ENCODE results near the gene MAPK10. TPM values are rescaled to one million over a fixed set of nuclear protein-coding genes. Genes with fewer than 3 reads are reported as not detected.

Gene MAPK10
- total and polyA plus RNA-seq, 10 of the 15 experiments (the other 5 are each of a cell fraction or from before 2014, with no cell fraction given), result 1.1 to 4.2 (median 2.4) TPM

- TF ChIP-seq BCLAF1 (IDR thresholded peaks at IDR 0.05), result no peak
- TF ChIP-seq ZNF274 (IDR thresholded peaks at IDR 0.05; ENCODE audit: insufficient read depth, insufficient read length), result no peak
- no peak for TF ChIP-seq HDGF (IDR thresholded peaks at IDR 0.05)
- TF ChIP-seq FOS (IDR thresholded peaks at IDR 0.05; ENCODE audit: borderline replicate concordance, extremely low read depth, insufficient read length), result no peak
- no peak for TF ChIP-seq ATF3 (IDR thresholded peaks at IDR 0.05; ENCODE audit: borderline replicate concordance, extremely low read depth, low read depth, low read length)
- no peak for TF ChIP-seq NFYB (IDR thresholded peaks at IDR 0.05; ENCODE audit: insufficient read depth, low read depth, low read length)
- no peak for TF ChIP-seq BHLHE40 (IDR thresholded peaks at IDR 0.05; ENCODE audit: borderline replicate concordance in 1 of 2, low read depth in 2 of 2, low read length in 1 of 2)
- TF ChIP-seq HCFC1 (IDR thresholded peaks at IDR 0.05; ENCODE audit: low read length), result no peak
- no peak for TF ChIP-seq CBX3 (IDR thresholded peaks at IDR 0.05; ENCODE audit: borderline replicate concordance, low read depth)
These were observed 242.0 kb downstream of the MAPK10 start (continued) for GRCh38 chr4:86117705-86118302.

GRCh38 chr4:86114563-86114962 lies 245.3 kb downstream of the MAPK10 start:
- ATAC-seq (no peak), FAIRE-seq (no peak), DNase-seq (ENCODE audit: low read depth, low spot score) (no peak)
- BruUV-seq (replicated peaks), result no TSS peak
- H3K4me2 ChIP-seq (ENCODE audit: control insufficient read depth, insufficient read depth), result no peak overlapping the region
- H4K20me1 ChIP-seq (ENCODE audit: control insufficient read depth, insufficient read depth), result no peaks in the 10 kb centered on the region
- no peaks in the 10 kb centered on the region for H3K79me2 ChIP-seq (ENCODE audit: control insufficient read depth, insufficient read depth, low read length)
- H3K4me3 ChIP-seq, result no peak overlapping the region
- H2AFZ ChIP-seq (ENCODE audit: control insufficient read depth, low read depth, low read length), result no peak overlapping the region
- no peak overlapping the region for H3K9ac ChIP-seq (ENCODE audit: control insufficient read depth, insufficient read depth, low read length)
- H3K9me3 ChIP-seq (replicated peaks; ENCODE audit: control insufficient read depth, insufficient read depth, low read length), result no peaks in the 10 kb centered on the region
- CTCF ChIA-PET, result no interaction called here
- no peak overlapping the region for H3K27ac ChIP-seq (ENCODE audit: control insufficient read depth, insufficient read depth)
- no peaks in the 10 kb centered on the region for H3K4me1 ChIP-seq (ENCODE audit: control insufficient read depth, insufficient read depth, low read length)
- RAD21 ChIA-PET (ENCODE audit: unreplicated experiment), result no interaction called here
- SMC1A ChIA-PET (ENCODE audit: uncharacterized antibody, unreplicated experiment), result no interaction called here
- no peaks in the 10 kb centered on the region for H3K36me3 ChIP-seq (ENCODE audit: control insufficient read depth in 2 of 2, insufficient read depth in 2 of 2, low read length in 1 of 2)
- intact Hi-C loops (cut with micrococcal nuclease; ENCODE audit: unreplicated experiment), result no loop called here
- in situ Hi-C loops (cut with MboI), result no loop called here
- POLR2A ChIA-PET, result no interaction called here
- H3K27me3 ChIP-seq (replicated peaks in 1 of 2; ENCODE audit: control insufficient read depth in 2 of 2, insufficient read depth in 2 of 2, low read length in 1 of 2), result no peaks in the 10 kb centered on the region
- WGBS (ENCODE audit: insufficient coverage, insufficient replicate concordance, low lambda C conversion rate, missing lambda C conversion rate), result 4% methylated on average over 2 of the region's 2 CpGs
- TF ChIP-seq RUNX3 (IDR thresholded peaks at IDR 0.05; ENCODE audit: low read length) (no peak), BCL11A (IDR thresholded peaks at IDR 0.05; ENCODE audit: low read depth, low read length) (no peak), EZH2 (IDR thresholded peaks at IDR 0.05; ENCODE audit: borderline replicate concordance, control insufficient read depth, low read depth, low read length) (no peak), TBL1XR1 (IDR thresholded peaks at IDR 0.05; ENCODE audit: low read depth, low read length) (no peak), ETV6 (conservative IDR thresholded peaks at IDR 0.05 in 1 of 2, IDR thresholded peaks at IDR 0.05 in 1 of 2; ENCODE audit: borderline replicate concordance in 1 of 2, low read depth in 1 of 2) (no peak), MEF2A (IDR thresholded peaks at IDR 0.05; ENCODE audit: insufficient read depth, low read depth, low read length) (no peak), STAT3 (IDR thresholded peaks at IDR 0.05; ENCODE audit: low read depth, low read length) (no peak), TCF12 (IDR thresholded peaks at IDR 0.05; ENCODE audit: low read depth, low read length) (no peak), CHD4 (IDR thresholded peaks at IDR 0.05) (no peak), ZNF384 (IDR thresholded peaks at IDR 0.05; ENCODE audit: borderline replicate concordance, low read depth, low read length) (no peak), NKRF (conservative IDR thresholded peaks at IDR 0.05) (no peak)

All from GM12878 (cell line).